ENCODE results near the gene CDC34. TPM values are rescaled to one million over a fixed set of nuclear protein-coding genes. Genes with fewer than 3 reads are reported as not detected.
A peak's percentile ranks its signal among the peaks of the same experiment; 100 is the strongest.

The CDC34 gene
- total and polyA plus RNA-seq, 12 donors, result 70.2 to 162 (median 77.5) TPM

DNA sequence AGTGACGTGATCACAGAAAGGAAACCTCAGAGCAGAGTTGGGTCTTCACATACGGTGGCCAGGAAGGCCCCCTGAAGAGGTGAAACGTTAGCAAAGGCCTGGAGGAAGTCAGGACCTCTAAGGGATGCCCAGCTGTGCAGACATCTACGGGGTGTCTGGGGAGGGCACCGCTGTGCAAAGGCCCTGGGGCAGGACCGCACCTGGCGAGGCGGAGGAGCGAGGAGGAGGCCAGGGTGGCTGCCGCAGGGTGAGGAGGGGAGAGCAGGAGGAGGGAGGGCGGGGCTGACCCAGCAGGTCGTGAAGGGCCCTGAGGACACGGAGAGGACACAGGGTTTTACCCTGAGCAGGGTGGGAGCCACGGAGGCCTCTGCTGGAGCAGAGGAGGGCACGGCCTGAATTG, 47.1 kb upstream of the CDC34 start:
- H3K27ac ChIP-seq, result no peak overlapping the region
- WGBS, 2 donors, result 65 to 73% methylated on average over 15 of the region's 15 CpGs
- no peak overlapping the region for H3K4me3 ChIP-seq
- DNase-seq (no peak), ATAC-seq (no peak)
- no peak for TF ChIP-seq CTCF (IDR thresholded peaks at IDR 0.05)
- H3K4me1 ChIP-seq, result peaks cover 0 to 19% (median 8%) of the 10 kb centered on the region in 9 donors
- peaks cover 0 to 36% (median 23%) of the 10 kb centered on the region in 7 donors for H3K27me3 ChIP-seq
- H3K9me3 ChIP-seq, result no peaks in the 10 kb centered on the region
- intact Hi-C loops (cut with DNase I), result loop anchor here in 3 of 10 donors (5.0 to 10.0 kb wide), 2 partner anchors 100 to 102 kb away; no protein-coding TSS in a partner anchor
- H3K36me3 ChIP-seq, result no peaks in the 10 kb centered on the region

DNA sequence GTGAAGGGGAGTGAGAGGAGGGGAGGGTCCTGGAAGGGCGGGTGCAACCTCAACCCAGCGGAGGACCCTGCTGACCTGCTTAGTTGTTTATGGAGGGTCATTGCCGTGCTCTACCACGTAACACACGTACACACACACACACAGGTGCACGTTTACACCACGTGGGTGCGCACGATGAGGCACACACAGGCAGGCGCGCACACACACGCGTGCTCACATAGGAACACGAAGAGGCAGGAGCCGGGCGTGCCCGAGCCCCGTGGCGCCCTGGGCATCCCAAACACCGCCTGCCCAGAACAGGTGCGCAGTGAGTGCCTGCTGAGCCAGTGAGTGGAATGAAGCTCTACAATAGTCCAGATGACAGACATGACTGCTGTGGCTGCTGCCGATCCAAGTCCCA, 46.5 kb upstream of the CDC34 start:
- TF ChIP-seq CTCF (IDR thresholded peaks at IDR 0.05), result no peak
- H3K27ac ChIP-seq, result no peak overlapping the region
- WGBS, 2 donors, result 82% methylated on average over 22 of the region's 22 CpGs
- H3K36me3 ChIP-seq, result no peaks in the 10 kb centered on the region
- H3K4me1 ChIP-seq, result peaks cover 0 to 21% (median 9%) of the 10 kb centered on the region in 9 donors
- intact Hi-C loops (cut with DNase I), result loop anchor here in 1 of 10 donors (10.0 kb wide), 1 partner anchor 100 kb away; no protein-coding TSS in a partner anchor
- H3K9me3 ChIP-seq, result no peaks in the 10 kb centered on the region
- ATAC-seq, result no peak
- DNase-seq, result no peak
- no peak overlapping the region for H3K4me3 ChIP-seq
- H3K27me3 ChIP-seq, result peaks cover 0 to 36% (median 23%) of the 10 kb centered on the region in 7 donors

DNA sequence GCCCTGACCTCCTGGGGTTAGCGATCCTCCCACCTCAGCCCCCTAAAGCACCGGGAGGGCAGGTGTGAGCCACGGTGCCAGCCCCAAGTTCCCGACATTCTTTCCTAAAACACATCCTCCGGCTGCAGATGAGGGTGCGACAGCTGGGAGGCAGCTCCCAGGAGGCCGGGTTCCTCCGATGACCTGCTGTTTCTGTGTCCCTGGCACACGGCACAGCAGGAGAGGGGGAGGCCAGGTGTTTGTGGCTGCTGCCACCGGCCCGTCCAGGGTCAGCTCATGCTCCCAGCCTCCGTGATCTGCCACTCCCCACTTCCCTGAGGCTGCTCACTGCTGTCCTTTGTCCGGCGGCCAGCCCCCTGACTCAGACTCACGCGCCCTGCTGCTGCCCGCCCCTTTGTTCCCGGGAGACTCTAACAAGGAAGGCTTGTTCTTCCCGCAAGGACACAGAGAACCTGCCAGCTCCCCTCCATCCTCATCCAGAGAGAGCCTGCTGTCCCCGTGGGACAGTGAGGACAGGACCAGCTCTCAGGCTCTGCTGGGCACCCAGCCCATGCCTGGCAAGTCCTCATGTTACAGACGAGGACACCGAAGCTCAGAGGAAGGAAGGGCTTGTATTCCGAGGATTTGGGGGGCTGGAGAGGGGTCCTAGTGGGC, 45.9 kb upstream of the CDC34 start:
- no peak for TF ChIP-seq CTCF (IDR thresholded peaks at IDR 0.05)
- no peaks in the 10 kb centered on the region for H3K36me3 ChIP-seq
- H3K9me3 ChIP-seq, result no peaks in the 10 kb centered on the region
- WGBS, 2 donors, result 11 to 18% methylated on average over 23 of the region's 23 CpGs
- intact Hi-C loops (cut with DNase I), result loop anchor here in 1 of 10 donors (10.0 kb wide), 1 partner anchor 101 kb away; no protein-coding TSS in a partner anchor
- H3K4me1 ChIP-seq, result peaks cover 0 to 24% (median 9%) of the 10 kb centered on the region in 9 donors
- ATAC-seq (no peak), DNase-seq (no peak)
- no peak overlapping the region for H3K27ac ChIP-seq
- H3K4me3 ChIP-seq, result no peak overlapping the region
- H3K27me3 ChIP-seq, result peaks cover 0 to 36% (median 23%) of the 10 kb centered on the region in 7 donors

GRCh38 chr19:488505-489417, 42.8 kb upstream of the CDC34 start:
- Histone ChIP-seq H3K36me3 (no peaks in the 10 kb centered on the region), H3K4me3 (peak overlapping the region; percentile 76 to 100 (median 96)), H3K9me3 (no peaks in the 10 kb centered on the region), H3K4me1 (peaks cover 0 to 24% (median 11%) of the 10 kb centered on the region in 9 donors), H3K27ac (peak overlapping the region; percentile 90 to 98 (median 96)), H3K27me3 (peaks cover 0 to 30% (median 23%) of the 10 kb centered on the region in 7 donors)
- DNase-seq (peak; percentile 96 to 98), ATAC-seq (peak; percentile 96 to 98 (median 98))
- TF ChIP-seq CTCF (IDR thresholded peaks at IDR 0.05), result peak in 1 of 9 donors; percentile 12
- 1% methylated on average over 80 to 114 of the region's 114 CpGs for WGBS, 2 donors
- intact Hi-C loops (cut with DNase I), result loop anchor here in 1 of 10 donors (10.0 kb wide), 1 partner anchor 104 kb away; no protein-coding TSS in a partner anchor
